ENCODE data around the gene TF.

Gene TF

GRCh38 chr3:133836497-133837158 lies 90.4 kb downstream of the TF start:
- no peak for DNase-seq (ENCODE audit: low spot score)

- DNase-seq (ENCODE audit: low spot score), result no peak
These were observed 91.5 kb downstream of the TF start for GRCh38 chr3:133837487-133838295.

GRCh38 chr3:133838296-133838789 lies 92.2 kb downstream of the TF start:
- DNase-seq (ENCODE audit: low spot score), result no peak

DNA sequence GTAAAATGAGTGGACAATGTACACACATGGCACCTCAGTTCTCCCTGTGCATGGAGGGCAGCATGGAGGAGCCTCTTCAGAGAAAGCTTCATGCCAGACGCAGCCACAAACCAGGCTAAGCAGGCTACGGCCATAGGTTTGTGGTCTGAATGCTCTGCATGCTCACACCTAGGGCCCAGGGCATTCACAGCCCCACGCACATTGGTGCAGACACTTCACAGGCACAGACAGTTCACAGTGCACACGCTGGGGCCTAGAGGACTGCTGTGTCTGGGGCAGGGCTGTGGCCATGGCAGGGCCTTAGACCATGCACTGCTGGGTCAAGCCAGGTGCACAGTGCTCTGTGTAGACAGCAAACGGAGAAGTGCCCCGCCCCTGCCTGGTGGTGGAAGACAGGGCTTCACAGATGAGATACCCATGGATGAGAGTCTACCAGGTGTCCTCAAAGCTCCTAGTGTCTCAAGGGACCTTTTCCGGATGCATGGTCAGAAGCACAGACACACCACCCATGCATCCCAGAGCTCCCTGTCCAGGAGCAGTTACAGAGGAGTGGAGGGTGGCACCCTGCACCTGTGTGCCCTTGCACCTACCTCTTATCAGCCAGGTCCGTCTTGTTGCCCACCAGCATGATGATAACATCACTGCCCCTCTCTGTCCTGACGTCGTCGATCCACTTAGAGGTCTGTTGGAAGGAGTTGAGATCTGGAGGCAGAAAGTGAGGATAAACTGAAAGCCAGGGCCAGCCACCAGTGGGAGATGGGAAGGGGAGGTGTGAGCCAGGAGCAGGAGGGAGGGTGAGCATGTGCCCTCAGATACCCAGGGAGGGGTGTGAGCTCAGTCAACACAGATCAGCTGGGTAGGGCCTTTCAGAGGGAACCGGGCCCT lies 93.0 kb downstream of the TF start:
- DNase-seq (ENCODE audit: low spot score), result no peak

- no peak for DNase-seq (ENCODE audit: low spot score)
These were observed 94.0 kb downstream of the TF start for GRCh38 chr3:133840055-133840737.

DNA sequence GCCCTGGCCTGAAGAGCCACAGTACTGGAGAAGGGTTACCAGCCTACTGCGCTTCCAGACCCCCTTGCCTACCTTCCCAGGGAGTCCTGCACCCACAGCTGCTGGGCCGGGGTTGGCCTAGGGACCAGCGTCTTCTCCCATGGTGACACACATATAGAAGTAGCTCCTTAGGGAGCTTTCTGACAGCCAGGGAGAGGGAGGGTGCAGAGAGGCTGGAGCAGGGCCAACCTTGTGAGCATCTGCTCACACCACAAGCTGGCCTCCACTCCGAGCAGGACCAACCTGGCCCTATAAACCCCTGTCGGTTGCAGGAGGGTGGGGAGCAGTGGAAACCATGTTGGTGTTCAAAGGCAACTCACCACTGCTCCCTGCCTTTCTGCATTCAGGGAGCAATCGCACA lies 94.6 kb downstream of the TF start:
- no peak for DNase-seq (ENCODE audit: low spot score)

DNA sequence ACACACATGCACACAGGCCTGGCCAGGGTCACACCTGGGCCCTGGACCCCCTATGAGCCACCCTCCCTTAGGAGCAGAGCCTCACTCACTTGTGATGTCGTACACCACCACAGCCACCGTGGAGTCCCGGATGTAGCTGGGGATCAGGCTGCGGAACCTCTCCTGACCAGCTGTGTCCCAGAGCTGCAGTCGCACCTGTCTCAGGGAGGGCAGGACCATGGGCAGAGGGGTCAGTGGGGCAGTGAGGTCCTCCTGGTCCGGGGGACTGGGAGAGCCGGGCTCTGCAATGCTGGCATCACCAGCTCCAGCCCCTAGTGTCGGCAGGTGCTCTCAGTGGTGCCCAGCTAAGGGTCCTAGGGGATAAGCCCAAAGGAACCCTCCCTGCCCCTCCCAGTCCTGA lies 95.0 kb downstream of the TF start:
- no peak for DNase-seq (ENCODE audit: low spot score)

DNA sequence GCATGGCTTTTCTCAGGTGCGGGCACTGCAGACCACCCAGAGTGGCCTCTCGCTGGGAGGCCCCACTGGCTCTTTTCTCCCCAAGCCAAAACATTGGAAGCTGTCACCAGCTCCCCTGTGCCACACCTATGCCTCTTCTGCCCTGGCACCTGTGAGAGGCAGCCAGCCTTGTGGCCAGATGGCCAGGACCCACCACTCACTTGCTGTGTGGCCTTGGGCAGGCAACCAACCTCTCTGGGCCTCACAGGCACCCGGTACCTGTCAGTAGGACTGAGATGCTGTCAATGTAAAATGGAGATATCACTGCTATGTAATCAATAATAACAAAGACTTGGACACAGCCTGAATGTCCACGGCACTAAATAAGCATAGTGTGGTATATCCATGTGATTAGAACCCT lies 96.0 kb downstream of the TF start:
- DNase-seq (ENCODE audit: low spot score), result no peak

GRCh38 chr3:133843634-133844033 lies 97.4 kb downstream of the TF start:
- no peak for DNase-seq (ENCODE audit: low spot score)

DNA sequence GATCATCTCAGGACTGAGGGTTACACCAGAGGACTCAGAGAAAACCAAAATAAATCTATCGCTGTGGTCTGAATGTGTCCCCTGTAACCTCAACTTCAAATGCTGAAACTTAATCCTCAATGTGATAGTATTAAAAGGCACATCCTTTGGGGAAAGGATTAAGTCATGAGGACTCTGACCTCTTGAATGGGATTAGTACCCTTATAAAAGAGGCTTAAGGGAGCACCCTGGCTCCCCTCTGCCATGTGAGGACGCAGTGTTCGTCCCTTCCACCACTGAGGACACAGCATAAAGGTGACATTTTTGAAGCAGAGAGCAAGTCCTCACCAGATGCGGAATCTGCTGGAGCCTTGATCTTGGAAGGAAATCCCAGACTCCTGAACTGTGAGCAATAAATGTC lies 98.9 kb downstream of the TF start:
- DNase-seq (ENCODE audit: low spot score), result no peak
